ENCODE data around the gene IL23A.

The IL23A gene

DNA sequence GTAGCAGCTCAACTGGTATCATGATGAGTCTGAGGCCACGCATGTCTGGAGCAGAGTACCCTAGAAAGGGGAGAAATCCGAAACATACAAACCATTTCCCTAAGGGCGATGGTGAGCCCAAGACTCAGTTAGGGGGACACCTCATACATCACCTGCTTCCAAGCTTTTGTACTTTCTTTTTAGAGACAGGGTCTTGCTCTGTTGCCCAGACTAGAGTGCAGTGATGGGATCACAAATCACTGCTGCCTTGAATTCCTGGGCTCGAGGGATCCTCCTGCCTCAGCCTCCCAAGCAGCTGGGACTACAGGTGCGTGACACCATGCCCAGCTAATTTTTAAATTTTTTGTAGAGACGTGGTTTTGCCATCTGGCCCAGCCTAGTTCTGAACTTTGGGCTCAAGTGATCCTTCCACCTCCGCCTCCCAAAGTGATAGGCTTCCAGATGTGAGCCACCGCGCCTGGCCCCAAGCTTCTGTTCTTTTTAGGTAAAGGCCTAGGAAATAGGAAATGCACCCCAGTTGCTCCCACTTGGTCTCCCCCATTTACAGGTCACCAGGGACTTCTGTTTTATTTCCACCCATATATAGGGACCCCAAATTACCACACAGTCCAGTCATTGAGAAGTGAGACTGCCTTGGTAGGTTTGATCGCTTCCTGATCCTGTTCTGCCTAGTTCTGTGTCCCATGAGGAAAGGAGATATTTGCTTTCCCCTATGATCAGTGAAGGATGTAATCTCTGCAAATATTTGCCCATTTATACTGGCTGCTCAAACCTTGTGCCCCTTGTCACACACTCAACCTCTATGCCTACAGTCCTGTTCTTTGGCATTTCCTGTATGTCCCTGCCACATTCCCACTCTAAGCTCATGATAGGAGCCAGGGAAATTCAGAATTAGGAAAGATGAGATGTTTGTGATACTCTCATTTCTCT, 23.7 kb downstream of the IL23A start, which contains the start of gene APOF:
Gene APOF, minus strand, starts transcription at position 728 of the 930 bp plus-strand sequence. Its CDS starts 112 bp downstream, at position 616.
- no peak for DNase-seq

DNA sequence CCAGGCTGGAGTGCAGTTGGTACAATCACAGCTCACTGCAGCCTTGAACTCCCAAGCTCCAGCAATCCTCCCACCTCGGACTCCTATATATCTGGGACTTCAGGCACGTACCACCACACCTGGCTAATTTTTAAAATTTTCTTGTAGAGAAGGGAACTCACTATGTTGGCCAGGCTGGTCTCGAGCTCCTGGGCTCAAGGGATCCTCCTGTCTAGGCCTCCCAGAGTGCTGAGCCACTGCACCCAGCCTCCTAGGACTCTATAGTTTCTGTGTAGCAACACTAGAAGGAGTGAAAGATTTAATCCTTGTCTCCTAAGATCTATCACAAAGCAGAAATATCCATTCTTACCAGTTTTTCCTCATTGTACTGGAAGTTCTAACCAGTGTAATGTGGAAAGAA, 28.3 kb downstream of the IL23A start:
- DNase-seq = no peak

DNA sequence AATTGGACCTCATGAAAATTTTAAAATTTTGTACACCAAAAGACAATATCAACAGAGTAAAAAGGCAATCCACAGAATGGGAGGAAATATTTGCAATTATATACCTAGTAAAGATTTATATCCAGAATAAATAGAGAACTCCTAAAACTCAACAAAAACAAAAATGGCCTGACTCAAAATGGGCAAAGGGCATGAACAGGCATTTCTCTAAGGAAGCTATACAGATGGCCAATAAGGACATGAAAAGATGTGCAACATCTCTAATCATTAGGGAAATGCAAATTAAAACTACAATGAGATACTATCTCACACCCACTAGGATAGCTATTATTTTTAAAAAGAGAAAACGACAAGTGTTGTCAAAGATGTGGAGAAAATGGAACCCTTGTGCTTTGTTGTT, 34.8 kb downstream of the IL23A start:
- no peak for DNase-seq

DNA sequence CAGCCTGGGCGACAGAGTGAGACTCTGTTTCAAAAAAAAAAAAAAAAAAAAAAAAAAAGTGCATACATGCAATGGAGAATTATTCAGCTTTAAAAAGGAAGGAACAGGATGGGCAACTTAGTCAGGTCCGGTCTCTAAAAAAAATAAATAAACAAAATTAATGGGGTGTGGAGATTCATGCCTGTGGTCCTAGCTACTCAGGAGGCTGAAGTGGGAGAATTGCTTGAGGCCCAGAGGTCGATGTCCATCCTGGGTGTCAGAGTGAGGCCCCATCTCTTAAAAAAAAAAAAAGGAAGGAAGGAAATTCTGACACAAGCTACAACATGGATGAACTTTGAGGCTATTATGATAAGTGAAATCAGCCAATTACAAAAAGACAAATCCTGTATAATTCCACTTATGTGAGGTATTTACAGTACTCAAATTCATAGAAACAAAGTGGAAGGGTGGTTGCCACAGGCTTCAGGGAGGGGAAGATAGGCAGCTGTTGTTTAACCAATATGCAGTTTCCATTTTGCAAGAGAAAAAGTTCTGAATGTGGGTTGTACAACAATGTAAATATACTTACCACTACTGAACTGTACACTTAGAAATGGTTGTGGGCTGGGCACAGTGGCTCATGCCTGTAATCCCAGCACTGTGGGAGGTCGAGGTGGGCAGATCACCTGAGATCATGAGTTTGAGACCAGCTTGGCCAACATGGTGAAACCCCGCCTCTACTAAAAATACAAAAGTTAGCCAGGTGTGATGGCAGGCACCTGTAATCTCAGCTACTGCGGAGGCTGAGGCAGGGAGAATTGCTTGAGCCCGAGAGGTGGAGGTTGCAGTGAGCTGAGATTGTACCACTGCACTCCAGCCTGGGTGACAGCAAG, 36.3 kb downstream of the IL23A start:
- DNase-seq = peak; percentile 7

DNA sequence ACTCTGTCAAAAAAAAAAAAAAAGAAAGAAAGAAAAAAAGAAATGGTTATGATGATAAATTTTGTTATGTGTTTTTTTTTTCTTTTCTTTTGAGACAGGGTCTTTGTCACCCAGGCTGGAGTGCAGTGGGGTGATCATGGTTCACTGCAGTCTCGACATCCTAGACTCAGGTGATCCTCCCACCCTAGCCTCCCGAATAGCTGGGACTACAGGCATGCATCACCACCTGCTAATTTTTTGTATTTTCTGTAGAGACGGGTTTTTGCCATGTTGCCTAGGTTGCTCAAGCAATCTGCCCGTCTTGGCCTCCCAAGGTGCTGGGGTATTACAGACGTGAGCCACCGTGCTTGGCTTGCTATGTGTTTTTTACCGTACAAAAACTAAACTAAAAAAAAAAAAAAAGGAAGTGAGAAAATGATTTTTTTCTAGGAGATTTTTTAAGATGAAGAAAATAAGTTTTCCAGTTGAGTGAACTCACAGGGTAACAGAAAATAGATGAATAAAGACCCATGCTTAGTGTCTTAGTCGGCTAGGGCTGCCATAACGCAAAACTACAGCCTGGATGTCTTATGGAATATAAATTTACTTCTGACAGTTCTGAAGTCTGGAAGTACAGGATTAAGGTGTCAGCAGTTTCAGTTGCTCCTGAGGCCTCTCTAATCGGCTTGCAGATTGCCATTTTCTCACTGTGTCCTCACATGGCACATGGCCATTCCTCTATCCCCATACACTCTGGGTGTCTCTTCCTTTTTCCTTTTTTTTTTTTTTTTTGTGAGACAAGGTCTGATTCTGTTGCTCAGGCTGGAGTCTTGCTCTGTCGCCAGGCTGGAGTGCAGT, 37.1 kb downstream of the IL23A start:
- DNase-seq = no peak

DNA sequence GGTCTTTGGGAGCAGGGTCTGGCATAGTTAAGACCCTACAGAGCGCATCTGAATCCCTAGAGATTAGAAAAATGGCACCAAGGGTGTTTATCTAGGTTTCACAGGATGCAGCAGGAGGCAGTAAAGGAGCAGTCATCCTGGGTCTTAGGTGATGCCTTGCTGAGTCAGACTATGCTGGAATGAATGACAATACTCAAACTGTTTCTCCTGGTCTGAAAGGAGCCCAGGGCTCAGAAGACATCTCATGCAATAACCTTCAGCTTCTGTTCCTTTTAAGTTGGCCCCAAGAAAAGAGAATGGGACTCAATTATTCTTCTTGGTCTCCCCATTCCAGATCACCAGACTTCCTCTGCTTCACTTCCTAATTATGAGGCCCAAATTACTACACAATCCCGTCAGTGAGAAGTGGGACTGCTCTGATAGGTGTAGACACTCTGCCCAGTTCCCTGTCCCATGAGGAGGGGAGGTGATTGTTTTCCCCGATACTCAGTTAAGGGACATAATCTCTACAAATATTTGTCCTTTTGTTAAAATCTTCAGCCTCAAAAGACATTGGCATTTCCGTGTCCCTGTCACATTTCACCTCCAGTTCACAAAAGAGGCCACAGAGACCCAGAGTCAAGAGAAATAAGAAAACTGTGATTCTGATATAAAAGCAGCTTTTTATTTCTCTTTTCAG, 38.8 kb downstream of the IL23A start:
- DNase-seq = no peak

DNA sequence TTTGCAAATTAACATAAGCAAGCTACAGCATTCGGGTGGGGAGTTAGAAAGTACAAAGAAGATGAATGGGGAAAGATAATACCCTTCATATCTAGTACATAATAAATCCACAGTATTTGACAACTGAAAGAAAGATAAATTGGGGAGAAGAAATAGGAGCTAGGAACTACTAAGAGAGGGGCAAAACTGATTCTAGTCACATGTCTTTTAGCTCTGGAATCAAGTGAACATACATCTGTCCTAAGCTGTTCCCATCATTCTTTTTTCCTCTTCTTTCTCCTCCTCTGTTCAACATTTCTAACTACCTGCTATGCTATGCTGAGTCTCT, 39.3 kb downstream of the IL23A start:
- DNase-seq = no peak

DNA sequence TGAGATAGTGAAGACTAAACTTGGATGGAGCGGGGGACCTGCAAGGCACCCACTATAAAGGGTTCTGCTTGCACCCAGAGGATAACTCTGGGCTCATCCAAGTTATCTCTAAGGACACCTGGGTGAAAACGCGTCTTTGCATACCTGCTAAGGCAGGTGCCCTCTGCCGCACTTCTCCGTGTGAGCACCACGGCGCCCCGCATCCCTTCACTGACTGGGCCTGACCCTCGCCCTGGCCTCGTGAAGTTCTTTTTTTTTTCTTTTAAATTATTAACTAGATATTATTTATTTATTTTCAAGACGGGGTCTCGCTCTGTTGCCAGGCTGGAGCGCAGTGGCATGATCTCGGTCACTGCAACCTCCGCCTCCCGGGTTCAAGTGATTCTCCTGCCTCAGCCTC, 43.9 kb downstream of the IL23A start:
- no peak for DNase-seq

DNA sequence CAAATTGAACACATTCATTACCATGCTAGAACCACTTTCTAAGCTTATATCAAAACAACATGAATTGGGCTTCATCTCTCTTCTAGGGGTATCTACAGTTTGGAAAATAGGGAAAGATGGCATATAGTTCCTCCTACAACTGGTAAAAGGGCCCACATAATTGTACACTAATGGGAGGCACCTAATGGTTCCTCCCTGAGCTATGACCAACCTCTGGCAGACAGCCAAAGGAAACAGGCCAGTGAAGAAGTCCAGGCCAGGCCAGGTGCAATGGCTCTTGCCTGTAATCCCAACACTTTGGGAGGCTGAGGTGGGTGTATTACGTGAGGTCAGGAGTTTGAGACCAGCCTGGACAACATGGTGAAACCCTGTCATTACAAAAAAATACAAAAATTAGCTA, 47.2 kb downstream of the IL23A start:
- DNase-seq = no peak

DNA sequence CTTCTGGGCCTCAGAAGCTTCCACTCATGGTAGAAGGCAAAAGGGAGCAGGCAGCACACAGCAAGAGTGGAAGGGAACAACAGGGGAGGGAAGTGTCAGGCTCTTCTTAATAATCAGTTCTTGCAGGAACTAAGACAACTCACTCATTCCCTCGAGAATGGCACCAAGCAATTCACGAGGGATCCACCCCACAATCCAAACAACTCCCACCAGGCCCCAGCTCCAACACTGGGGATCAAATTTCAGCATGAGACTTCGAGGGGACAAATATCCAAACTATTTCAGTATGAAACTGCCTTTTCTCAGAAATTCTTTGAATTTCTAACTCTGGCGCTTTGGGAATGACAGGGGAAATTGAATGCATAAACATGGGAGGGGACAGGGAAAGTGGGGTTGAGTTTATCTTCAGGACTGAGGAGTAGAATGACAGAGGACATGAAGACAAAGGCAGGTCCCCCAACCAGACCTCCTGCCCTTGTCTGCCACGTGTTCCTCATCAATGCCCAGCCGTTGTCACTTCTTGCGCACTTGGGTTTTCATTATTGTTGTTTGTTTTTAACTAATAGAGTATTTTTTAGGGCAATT, 48.6 kb downstream of the IL23A start:
- DNase-seq = no peak

DNA sequence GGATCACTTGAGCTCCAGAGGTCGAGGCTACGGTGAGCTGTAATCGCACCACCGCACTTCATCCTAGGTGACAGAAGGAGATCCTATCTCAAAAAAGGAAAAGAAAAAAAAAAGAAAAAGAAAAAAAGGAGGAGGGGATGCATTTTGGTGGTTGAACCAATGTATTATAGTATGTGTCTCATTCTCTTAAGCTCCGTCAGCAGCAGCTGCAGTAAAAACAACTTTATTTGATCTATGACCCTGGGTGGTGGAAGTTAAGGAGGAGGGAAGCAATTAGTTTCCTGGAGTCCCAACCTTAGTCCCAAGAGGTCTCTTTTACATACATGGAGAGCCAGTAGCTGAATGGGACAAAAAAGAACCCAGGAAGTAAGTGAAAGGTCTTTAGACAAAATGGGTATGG, 50.7 kb downstream of the IL23A start:
- no peak for DNase-seq
